Left ventricle myocardium inferior (tissue), 1 donor: ENCODE results near the gene S1PR2. TPM values are rescaled to one million over a fixed set of nuclear protein-coding genes. Genes with fewer than 3 reads are reported as not detected.
"Not testable (repeated sequence)": the region's sequence is repeated elsewhere in the genome, so short reads cannot be mapped to it uniquely, and the experiment has no call there.

Source experiments
- DNase-seq: peaks from one replicate; pipeline ENCODE4 v3.0.0-alpha.2; 2020
- H3K27ac ChIP-seq: fragments of 200-600 bp; replicated peaks from 2 replicates; pipeline ENCODE4 v1.8.0; 2021
- H3K27me3 ChIP-seq: fragments of 200-600 bp; 2 replicates; pipeline ENCODE4 v1.8.0; 2021; ENCODE audit warnings: low read depth
- H3K36me3 ChIP-seq: fragments of 200-600 bp; 2 replicates; pipeline ENCODE4 v1.8.0; 2021
- H3K4me1 ChIP-seq: fragments of 200-600 bp; 2 replicates; pipeline ENCODE4 v1.8.0; 2021
- H3K4me3 ChIP-seq: fragments of 200-600 bp; 2 replicates; pipeline ENCODE4 v1.8.0; 2021; ENCODE audit warnings: mild to moderate bottlenecking, moderate library complexity
- H3K9me3 ChIP-seq: fragments of 200-600 bp; replicated peaks from 2 replicates; pipeline ENCODE4 v1.8.0; 2021
- CTCF ChIP-seq: fragments of 200-600 bp; IDR thresholded peaks from 2 replicates; pipeline ENCODE4 v1.8.0; 2021; ENCODE audit warnings: antibody characterized with exemption, mild to moderate bottlenecking, borderline replicate concordance
- intact Hi-C: fragments of 100-400 bp; cut with micrococcal nuclease; formaldehyde crosslinking; loops from one replicate; pipeline ENCODE4 v1.11.0; 2022
- microRNA-seq: library from miRNA; unstranded; fragments of <30 nt; microRNA quantifications from one replicate; pipeline ENCODE4 v1.2.0, GENCODE V29; 2020
- total RNA-seq: library from RNA; stranded (reverse); fragmentation: NEBNext Ultra II Directional; extraction: Animal tissue kit (Norgen Biotek cat#: 25700); gene quantifications from one replicate; pipeline ENCODE4 v1.2.1, GENCODE V29; 2021
- donor health status: DM: no; HTN: yes; CAD: no; lungs with severe emphysema.

The S1PR2 gene
- total RNA-seq, 1 donor from 2014 or later, result 3.5 TPM

GRCh38 chr19:10182847-10183246 is 48.3 kb downstream of the S1PR2 start:
- Histone ChIP-seq H3K27ac (no peak overlapping the region), H3K4me1 (peaks cover 10% of the 10 kb centered on the region), H3K9me3 (no peaks in the 10 kb centered on the region), H3K27me3 (no peaks in the 10 kb centered on the region), H3K4me3 (no peak overlapping the region), H3K36me3 (peaks cover 55% of the 10 kb centered on the region)
- intact Hi-C loops, result no loop called here
- TF ChIP-seq CTCF, result no peak
- DNase-seq, result no peak

GRCh38 chr19:10182076-10182475 is 49.1 kb downstream of the S1PR2 start:
- Histone ChIP-seq H3K36me3 (peaks cover 61% of the 10 kb centered on the region), H3K9me3 (no peaks in the 10 kb centered on the region), H3K4me1 (peaks cover 3% of the 10 kb centered on the region), H3K27me3 (no peaks in the 10 kb centered on the region), H3K4me3 (no peak overlapping the region), H3K27ac (no peak overlapping the region)
- TF ChIP-seq CTCF, result no peak
- no peak for DNase-seq
- intact Hi-C loops, result no loop called here

- no peak for DNase-seq
- Histone ChIP-seq H3K27me3 (no peaks in the 10 kb centered on the region), H3K4me3 (no peak overlapping the region), H3K4me1 (no peaks in the 10 kb centered on the region), H3K9me3 (no peaks in the 10 kb centered on the region), H3K27ac (no peak overlapping the region), H3K36me3 (peaks cover 68% of the 10 kb centered on the region)
- no peak for TF ChIP-seq CTCF
- intact Hi-C loops, result no loop called here
Measured at GRCh38 chr19:10180459-10180858, 50.7 kb downstream of the S1PR2 start.

- H3K4me1 ChIP-seq, DNase-seq, H3K27me3 ChIP-seq, H3K4me3 ChIP-seq, H3K9me3 ChIP-seq, intact Hi-C loops, H3K27ac ChIP-seq: not testable (repeated sequence)
- H3K36me3 ChIP-seq, result peaks cover 70% of the 10 kb centered on the region
Measured at GRCh38 chr19:10180024-10180423, 51.1 kb downstream of the S1PR2 start.

GRCh38 chr19:10173527-10173926 is 57.6 kb downstream of the S1PR2 start:
- Histone ChIP-seq H3K27me3 (no peaks in the 10 kb centered on the region), H3K27ac (no peak overlapping the region), H3K4me3 (no peak overlapping the region), H3K36me3 (peaks cover 93% of the 10 kb centered on the region), H3K4me1 (no peaks in the 10 kb centered on the region), H3K9me3 (no peaks in the 10 kb centered on the region)
- no peak for DNase-seq
- intact Hi-C loops, result no loop called here
- no peak for TF ChIP-seq CTCF

Small RNAs within 50 kb of the gene (microRNA-seq; reads per million reads assigned to microRNA genes)
- not detected for gene MIR4322

Other genes starting within 250 kb of the S1PR2 start
- gene COL5A3, start 220.8 kb downstream of the S1PR2 start, total RNA-seq, result 8.7 TPM
- gene RDH8, start 217.8 kb downstream of the S1PR2 start, total RNA-seq, result not detected
- gene SHFL, start 145.0 kb downstream of the S1PR2 start, total RNA-seq, result 9.1 TPM
- not detected for gene ANGPTL6, start 128.7 kb downstream of the S1PR2 start, total RNA-seq
- 23.6 TPM for gene PPAN, start 125.0 kb downstream of the S1PR2 start, total RNA-seq
- 4.1 TPM for gene P2RY11, start 119.6 kb downstream of the S1PR2 start, total RNA-seq
- 172 TPM for gene EIF3G, start 111.4 kb downstream of the S1PR2 start, total RNA-seq
- 23.9 TPM for gene DNMT1, start 36.4 kb downstream of the S1PR2 start, total RNA-seq
- gene MRPL4, start 20.9 kb upstream of the S1PR2 start, total RNA-seq, result 77.0 TPM
- gene ICAM1, start 39.8 kb upstream of the S1PR2 start, total RNA-seq, result 7.1 TPM
- 0.36 TPM for gene ICAM4, start 55.6 kb upstream of the S1PR2 start, total RNA-seq
- gene ICAM5, start 58.6 kb upstream of the S1PR2 start, total RNA-seq, result 0.49 TPM
- gene ZGLP1, start 78.5 kb upstream of the S1PR2 start, total RNA-seq, result 0.74 TPM
- 17.4 TPM for gene FDX2, start 84.7 kb upstream of the S1PR2 start, total RNA-seq
- 11.1 TPM for gene RAVER1, start 102.2 kb upstream of the S1PR2 start, total RNA-seq
- 31.3 TPM for gene ICAM3, start 108.3 kb upstream of the S1PR2 start, total RNA-seq
- gene TYK2, start 149.2 kb upstream of the S1PR2 start, total RNA-seq, result 55.1 TPM
- gene CDC37, start 172.2 kb upstream of the S1PR2 start, total RNA-seq, result 142 TPM
- 20.0 TPM for gene PDE4A, start 189.2 kb upstream of the S1PR2 start, total RNA-seq